ENCODE data around the gene B4GALT4.

Gene B4GALT4

GRCh38 chr3:119236756-119237155 is 3.9 kb downstream of the B4GALT4 start:
- no peak for DNase-seq

GRCh38 chr3:119235151-119235550 is 5.5 kb downstream of the B4GALT4 start:
- DNase-seq = no peak

- DNase-seq = no peak
These were observed 6.1 kb downstream of the B4GALT4 start for GRCh38 chr3:119234610-119235009.

- no peak for DNase-seq
These were observed 9.9 kb downstream of the B4GALT4 start for GRCh38 chr3:119230745-119231144.

- DNase-seq = no peak
These were observed 10.6 kb downstream of the B4GALT4 start for GRCh38 chr3:119230071-119230470.

GRCh38 chr3:119229190-119229589 is 11.5 kb downstream of the B4GALT4 start:
- DNase-seq = no peak

- DNase-seq = no peak
These were observed 12.1 kb downstream of the B4GALT4 start for GRCh38 chr3:119228373-119229145.

- DNase-seq = no peak
These were observed 13.4 kb downstream of the B4GALT4 start for GRCh38 chr3:119227070-119227850.

GRCh38 chr3:119225121-119225520 is 15.6 kb downstream of the B4GALT4 start:
- DNase-seq = no peak

- no peak for DNase-seq
These were observed 17.2 kb downstream of the B4GALT4 start for GRCh38 chr3:119223511-119223910.

- DNase-seq = no peak
These were observed 18.3 kb downstream of the B4GALT4 start for GRCh38 chr3:119222391-119222790.

GRCh38 chr3:119221779-119222320 is 18.8 kb downstream of the B4GALT4 start:
- no peak for DNase-seq

- no peak for DNase-seq
These were observed 19.6 kb downstream of the B4GALT4 start for GRCh38 chr3:119220970-119221667.

GRCh38 chr3:119220198-119220597 is 20.5 kb downstream of the B4GALT4 start:
- DNase-seq = no peak

GRCh38 chr3:119219069-119219468 is 21.6 kb downstream of the B4GALT4 start:
- DNase-seq = no peak

GRCh38 chr3:119211803-119212202 is 28.9 kb downstream of the B4GALT4 start:
- DNase-seq = no peak

- no peak for DNase-seq
These were observed 29.5 kb downstream of the B4GALT4 start for GRCh38 chr3:119211193-119211592.

- DNase-seq = no peak
These were observed 33.2 kb downstream of the B4GALT4 start for GRCh38 chr3:119207512-119207875.

- no peak for DNase-seq
These were observed 33.8 kb downstream of the B4GALT4 start for GRCh38 chr3:119206611-119207511.

- no peak for DNase-seq
These were observed 35.0 kb downstream of the B4GALT4 start for GRCh38 chr3:119205685-119206084.

GRCh38 chr3:119205209-119205608 is 35.5 kb downstream of the B4GALT4 start:
- no peak for DNase-seq

- no peak for DNase-seq
These were observed 44.8 kb downstream of the B4GALT4 start for GRCh38 chr3:119195911-119196310.

- DNase-seq = no peak
These were observed 45.6 kb downstream of the B4GALT4 start for GRCh38 chr3:119195151-119195476.
